Measurements from ENCODE around the gene BHLHE41.

The BHLHE41 gene

GRCh38 chr12:26113853-26114719, 10.8 kb downstream of the BHLHE41 start:
- peak; percentile 64 for DNase-seq

DNA sequence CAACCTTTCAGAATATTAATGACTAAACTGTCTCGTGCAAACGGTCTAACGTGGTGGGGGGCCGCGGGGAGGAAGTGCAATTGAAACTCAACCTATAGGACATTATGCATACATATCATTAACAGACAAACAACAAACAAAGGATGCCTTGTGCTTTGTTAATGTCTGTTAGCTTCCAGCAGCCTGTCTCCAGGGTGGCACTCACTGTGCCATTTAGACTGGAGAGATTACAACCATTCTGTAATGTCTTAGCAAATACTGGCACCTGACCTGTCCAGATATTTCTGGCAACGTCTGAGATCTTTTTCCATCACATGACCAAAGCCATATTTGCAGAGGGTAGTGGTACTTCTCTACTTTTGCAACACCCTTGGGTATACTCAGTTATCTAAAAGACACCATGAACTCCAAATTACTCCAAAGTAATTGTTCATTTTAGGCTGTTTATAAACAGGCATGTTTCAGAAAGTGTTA, 11.6 kb downstream of the BHLHE41 start:
- no peak for DNase-seq

DNA sequence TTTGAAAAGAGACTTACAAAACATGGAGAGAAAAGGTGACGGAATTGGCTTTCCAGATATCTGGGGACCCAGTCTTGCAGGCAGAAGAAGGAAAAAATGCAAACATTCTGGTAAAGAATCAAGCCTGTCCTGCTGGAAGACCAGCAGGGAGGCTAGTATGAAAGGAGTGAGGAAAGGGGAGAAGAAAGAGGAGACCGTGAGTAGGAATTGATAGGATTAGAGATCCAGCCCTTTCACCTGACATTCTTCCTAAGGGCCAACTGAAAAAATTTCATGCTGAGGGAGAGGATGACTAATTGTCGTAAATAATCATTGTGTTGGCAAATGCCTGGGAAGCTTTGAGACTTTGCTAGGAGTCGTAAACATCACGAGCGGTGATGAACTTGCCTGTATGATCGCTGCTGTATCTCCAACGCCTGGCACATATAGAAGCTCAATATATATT, 12.1 kb downstream of the BHLHE41 start:
- DNase-seq: no peak

GRCh38 chr12:26112232-26112631, 12.6 kb downstream of the BHLHE41 start:
- DNase-seq: no peak

DNA sequence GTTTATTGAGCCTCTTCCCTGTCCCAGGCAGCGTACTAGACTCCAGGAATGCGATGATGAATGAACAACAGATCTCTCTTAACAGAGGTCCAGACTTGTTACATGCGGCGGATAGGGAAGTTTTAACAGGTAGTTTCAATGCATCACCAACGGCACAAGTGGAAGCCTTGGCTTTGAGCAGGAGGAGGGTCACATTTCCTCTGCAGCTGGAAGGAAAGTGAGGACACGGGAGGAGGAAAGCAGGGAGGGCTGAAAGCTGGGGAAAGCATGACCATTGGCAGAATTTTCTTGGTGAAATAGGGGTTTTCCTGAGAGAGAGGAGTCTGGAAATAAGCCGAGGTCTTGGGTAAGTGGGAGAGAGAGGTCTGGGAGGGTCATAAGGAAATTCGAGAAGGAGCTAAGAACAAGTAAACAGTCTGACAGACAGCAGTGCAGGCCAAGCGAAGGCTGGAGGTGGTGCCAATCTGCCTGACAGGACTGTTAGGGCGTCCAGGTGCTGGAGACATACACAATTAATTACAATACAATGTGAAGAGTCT, 15.4 kb downstream of the BHLHE41 start:
- DNase-seq: no peak

DNA sequence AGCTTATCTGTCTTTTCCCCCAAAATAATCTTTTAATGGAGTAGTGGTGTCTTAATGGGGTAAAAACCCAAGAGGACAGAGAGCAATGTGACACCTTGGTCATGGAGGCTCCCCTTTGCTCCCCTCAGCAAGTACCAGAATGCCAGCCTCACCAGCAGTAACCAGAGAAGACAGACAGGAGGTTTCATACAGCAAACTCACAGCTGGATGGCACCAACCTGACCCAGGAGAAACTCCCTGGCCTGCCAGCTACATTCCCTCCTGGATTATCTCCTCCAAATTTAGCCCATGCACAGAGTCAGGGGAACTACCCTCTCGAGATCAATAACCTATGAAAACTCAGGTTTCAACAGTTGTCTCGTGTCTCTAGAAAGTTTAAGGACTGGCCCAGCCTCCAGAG, 15.9 kb downstream of the BHLHE41 start:
- DNase-seq: no peak

- no peak for DNase-seq
Observed at GRCh38 chr12:26106347-26106746, 18.5 kb downstream of the BHLHE41 start.

DNA sequence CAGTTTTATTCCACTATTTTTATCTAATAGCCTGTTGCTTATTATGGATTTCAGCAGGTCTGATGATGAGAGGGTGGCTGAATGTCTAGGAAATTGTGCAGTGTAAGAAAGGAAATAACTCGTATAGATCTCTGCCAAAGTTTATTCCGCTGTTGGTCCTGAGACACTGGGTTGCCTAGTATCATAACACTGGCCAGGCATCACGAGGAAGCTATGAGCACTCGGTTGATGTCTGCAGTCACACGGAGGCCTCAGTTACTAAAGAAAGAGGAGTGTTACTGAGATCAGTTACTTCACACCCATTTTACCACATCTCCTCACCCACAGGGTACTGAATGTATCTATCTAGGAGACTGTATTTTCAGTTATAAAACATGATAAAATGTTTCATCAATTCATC, 21.9 kb downstream of the BHLHE41 start:
- no peak for DNase-seq

- no peak for DNase-seq
Observed at GRCh38 chr12:26101763-26102162, 23.1 kb downstream of the BHLHE41 start.

- no peak for DNase-seq
Observed at GRCh38 chr12:26101350-26101734, 23.5 kb downstream of the BHLHE41 start.

DNA sequence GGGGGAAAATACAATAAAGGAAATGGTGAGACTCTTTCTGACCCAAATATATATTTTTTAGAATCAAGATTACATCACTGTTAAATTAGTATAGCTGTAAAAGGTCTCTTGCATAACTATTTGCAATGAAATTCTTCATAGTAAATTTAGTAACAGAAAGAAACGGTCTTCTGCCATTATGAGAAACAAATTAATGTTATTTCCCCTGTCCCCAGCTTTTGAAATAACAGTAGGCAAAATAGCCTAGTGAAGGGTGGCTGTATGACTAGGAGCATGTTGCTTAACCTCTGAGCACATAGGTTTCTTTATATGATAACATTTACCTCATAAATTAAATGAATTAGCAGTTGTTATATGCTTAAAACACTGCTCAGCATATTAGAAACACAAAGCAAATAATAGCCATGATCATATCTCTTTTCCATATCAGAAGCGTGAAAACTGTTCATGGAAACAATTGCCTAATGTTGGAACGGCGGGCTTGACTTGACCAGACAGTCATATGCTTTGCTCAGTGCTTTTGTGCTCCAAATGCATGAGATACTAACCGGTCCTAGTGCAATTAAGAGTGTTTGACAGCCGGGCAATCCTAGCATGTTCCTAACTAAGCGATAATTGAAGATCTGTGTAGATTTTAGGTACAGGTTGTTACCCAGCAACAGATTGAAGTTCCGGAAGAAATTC, 24.0 kb downstream of the BHLHE41 start:
- DNase-seq: no peak

DNA sequence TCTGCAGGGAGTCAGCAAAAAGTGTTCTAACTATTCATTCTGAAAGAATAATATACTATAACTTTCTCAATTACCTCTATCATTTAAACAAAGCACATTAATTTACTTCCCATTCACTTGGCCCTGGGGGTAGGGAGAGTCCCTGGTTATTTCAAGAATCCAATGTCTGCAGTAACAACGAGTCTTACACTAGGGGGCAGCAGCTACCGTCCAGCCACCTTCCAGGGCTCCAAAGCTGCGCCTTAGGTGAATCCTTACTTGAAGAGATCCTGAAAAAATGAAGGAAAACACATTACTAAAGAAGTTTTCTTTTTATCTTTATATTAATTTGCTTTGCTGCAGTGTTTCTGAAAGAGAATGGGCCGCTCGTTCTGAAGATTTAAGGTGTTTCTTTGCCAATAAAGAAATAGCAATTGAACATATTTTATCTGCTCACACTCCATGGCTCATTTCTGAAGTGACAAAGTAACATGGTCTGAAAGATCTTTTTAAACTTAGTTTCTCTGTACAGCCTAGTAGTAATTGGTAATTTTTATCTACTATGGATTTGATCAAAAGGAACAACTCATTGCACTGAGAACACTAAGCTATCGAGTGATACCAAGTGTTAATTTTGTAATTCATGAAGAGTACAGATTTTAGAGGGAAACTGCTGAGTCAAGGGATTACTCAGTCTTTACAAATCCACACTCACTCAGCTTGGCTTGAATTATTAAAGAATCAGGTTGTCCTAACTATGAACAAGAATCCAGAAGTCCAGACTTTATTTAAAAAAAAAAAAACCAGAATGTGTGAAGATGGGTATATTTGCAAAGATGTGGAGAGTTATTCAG, 27.6 kb downstream of the BHLHE41 start:
- DNase-seq: peak; percentile 22

DNA sequence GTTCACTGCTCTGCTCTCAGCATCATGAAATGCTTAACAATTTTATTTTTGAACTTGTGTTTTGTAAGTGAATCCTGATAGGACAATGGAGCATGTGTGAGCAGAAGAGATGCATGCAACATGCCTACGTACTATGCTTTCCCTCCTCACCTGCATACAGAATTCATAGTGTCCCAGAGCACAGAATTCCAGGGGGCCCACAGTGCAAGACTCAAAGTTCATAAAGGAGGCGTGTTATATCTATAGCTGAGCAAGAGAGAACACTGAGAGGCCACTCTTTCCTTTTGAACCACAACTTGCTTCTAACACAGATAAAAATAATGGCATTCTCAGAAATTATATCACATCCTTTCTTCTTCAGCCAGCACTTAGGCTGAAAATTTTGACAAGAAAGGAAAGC, 28.8 kb downstream of the BHLHE41 start:
- no peak for DNase-seq

GRCh38 chr12:26095186-26095585, 29.7 kb downstream of the BHLHE41 start:
- DNase-seq: no peak

DNA sequence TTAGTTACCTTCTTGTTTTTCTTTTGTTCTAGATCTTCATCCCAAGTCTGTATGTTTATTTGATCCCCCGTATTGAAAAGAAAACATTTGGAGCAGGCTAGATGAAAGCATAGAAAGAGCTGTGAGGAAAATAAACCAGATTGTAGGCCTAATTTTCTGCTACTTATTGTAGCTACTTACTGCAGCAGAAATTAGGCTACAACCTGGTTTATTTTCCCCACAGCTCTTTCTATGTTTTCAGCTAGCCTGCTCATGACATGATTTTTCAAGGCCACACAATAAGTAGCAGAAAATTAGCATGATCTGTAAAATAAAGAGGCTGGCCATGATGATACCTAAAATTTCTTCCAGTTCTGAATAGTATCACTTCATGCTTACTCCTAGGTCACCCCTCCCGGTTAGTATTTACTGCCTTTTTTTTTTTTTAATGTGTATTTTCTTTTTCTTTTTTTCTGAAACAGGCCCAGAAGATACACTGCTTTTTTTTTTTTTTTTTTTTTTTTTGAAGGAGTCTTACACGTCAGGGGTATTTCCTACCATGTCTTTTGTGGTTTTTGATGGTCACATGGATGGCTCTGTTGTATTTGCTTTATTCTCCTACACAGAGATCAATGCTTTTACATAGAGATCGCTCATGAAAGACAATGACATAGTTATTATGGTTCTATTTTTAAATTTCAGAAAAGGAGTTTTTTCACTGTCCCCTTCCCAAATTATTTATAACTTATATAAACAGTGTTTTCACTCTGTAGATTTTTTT, 32.3 kb downstream of the BHLHE41 start:
- no peak for DNase-seq

GRCh38 chr12:26091822-26092221, 33.0 kb downstream of the BHLHE41 start:
- no peak for DNase-seq

- no peak for DNase-seq
Observed at GRCh38 chr12:26090836-26091510, 33.9 kb downstream of the BHLHE41 start.

DNA sequence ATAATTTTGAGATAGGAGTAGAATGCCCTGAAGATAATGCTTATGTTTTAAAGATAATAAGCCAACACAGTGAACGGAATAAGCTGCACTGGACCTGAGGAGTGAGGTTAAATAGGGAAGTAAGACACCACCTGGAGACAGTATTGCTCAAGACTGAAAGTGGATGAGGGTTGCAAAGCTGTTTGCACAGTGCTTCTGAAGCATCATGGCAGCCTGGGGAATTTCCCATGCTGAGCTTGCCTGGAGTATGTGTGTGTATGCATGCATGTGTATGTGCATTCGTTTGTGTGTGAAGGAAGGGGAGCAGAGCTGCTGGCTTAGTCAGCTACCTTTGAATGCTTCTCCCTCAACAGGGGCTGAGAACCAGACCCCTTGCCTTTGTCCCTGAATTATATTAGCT, 35.8 kb downstream of the BHLHE41 start:
- DNase-seq: no peak

- DNase-seq: no peak
Observed at GRCh38 chr12:26086936-26087335, 37.9 kb downstream of the BHLHE41 start.

- DNase-seq: no peak
Observed at GRCh38 chr12:26080911-26081310, 43.9 kb downstream of the BHLHE41 start.

DNA sequence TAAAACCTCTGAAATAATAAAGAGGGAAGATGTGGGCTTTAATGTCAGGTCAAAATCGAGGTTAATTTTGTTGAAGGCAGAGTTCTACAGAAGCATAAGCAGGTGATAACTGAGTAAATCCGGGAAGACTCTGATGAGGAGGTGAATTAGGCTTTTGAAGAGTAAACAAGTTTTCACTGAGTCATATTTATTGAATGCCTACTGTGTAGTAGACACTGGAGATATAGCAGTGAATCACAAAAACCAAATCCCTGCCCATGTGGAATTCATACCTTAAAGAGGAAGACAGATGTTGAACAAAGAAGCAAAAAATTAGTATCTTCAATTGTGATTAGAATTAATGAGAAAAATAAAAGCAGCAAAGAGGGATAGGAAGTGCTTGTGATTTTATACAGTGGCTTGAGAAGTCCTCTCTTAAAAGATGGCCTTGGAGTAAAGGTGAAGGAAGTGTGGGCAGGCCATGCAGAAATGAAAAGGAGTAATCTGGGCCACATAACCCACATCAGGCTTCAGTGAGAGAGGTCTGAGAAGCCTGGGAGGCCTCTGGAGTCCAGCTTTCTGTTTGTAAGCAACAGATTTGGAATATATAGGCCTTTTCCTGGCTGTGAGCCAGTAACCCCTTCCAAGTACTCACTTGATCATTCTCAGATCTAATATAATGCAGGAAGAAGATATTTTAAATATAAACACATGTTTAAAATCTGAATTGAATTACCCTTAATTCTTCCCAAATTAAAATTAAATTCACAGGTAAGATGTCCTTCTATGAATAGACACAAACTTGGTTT, 46.7 kb downstream of the BHLHE41 start:
- no peak for DNase-seq

Measured in activated CD4-positive, alpha-beta T cell treated with anti-CD3 and anti-CD28 coated beads for 1 hour (primary cell).